Transverse colon (tissue), 4 donors: ENCODE data around the gene PTPMT1.

ENCODE experiments used
- CTCF ChIP-seq, 5 experiments: fragments of 200-600 bp in 3 of 5; fragments of 450-650 bp in 2 of 5; sonication (generic) in 3 of 5; IDR thresholded peaks; 1 replicate in 2 of 5; 2 replicates in 3 of 5; pipeline ENCODE4 v1.5.1; 2016 to 2017; ENCODE audit warnings: antibody characterized with exemption in 5 of 5, inconsistent platforms in 3 of 5, mild to moderate bottlenecking in 2 of 5, moderate library complexity in 1 of 5
- POLR2A ChIP-seq: fragments of 450-650 bp; IDR thresholded peaks from one replicate; pipeline ENCODE4 v1.6.1; 2016; ENCODE audit warnings: antibody characterized with exemption, mild to moderate bottlenecking, moderate library complexity
- POLR2AphosphoS5 ChIP-seq, 3 donors: sonication (generic); formaldehyde crosslinking; IDR thresholded peaks; one replicate each; pipeline ENCODE4 v1.6.1; 2016; ENCODE audit warnings: antibody characterized with exemption in 3 of 3

DNA sequence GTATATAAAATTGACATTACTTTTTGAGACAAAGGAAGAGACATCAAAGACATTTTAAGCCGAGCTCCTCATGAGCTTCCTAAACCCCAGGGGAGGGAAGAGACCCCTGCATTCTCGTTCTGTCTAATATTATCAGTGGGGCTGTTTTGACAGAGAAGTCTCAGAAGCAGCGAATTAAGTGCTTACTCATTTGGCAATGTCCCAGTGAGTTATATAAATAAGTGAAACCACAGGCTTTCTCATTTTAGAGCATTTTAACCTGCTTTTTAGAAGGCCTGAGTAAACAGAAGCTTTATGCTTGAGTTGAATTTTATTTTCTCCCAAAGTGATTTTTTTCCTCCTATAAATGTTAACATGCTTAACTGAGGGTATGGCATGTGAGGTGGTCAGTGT, 52.0 kb downstream of the PTPMT1 start:
- TF ChIP-seq CTCF (IDR thresholded peaks at IDR 0.05) (no peak), POLR2A (no peak), POLR2AphosphoS5 (IDR thresholded peaks at IDR 0.05) (no peak)
